ENCODE measurements around the gene ZMYND8.
A peak's percentile ranks its signal among the peaks of the same experiment; 100 is the strongest.
"Not testable (repeated sequence)": the region's sequence is repeated elsewhere in the genome, so short reads cannot be mapped to it uniquely, and the experiment has no call there.

Gene ZMYND8

DNA sequence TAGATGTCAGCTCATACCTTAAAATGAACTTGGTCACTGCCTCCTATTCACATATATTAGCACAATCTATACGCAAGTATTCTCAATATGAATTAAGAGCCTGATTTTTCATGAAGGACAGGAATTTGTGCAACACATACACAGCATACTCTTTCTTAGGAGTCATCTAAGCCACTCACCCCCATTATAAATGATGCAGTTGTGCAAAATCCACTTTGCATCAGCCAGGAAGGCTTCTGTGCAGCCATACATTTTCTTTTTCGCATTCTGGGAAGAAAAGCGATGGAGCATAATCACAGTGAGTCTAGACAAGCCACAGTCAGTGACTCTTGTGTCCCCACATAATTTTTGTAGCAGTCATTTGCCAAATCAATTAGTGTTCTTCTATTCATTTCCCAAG is 66.5 kb downstream of the ZMYND8 start:
- DNase-seq (ENCODE audit: low read depth in 1 of 2, low spot score in 1 of 2) = no peak

DNA sequence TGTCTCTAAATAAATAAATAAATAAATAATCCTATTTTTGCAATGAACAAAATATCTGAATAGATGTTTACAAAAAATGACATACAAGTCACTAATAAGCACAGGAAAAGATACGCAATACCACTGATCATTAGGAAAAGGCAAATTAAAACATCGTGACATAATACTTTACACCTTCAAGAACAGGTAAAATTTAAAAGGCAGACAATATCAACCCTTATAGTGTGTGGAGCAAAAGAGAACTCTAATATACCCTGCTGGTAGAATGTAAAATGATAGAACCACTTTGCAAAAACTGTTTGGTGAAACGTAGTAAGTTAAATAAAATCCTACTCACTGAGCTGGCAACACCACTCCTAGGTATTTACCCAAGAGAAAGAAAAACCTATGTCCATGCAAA is 67.4 kb downstream of the ZMYND8 start:
- no peak for DNase-seq (ENCODE audit: low read depth in 1 of 2, low spot score in 1 of 2)

DNA sequence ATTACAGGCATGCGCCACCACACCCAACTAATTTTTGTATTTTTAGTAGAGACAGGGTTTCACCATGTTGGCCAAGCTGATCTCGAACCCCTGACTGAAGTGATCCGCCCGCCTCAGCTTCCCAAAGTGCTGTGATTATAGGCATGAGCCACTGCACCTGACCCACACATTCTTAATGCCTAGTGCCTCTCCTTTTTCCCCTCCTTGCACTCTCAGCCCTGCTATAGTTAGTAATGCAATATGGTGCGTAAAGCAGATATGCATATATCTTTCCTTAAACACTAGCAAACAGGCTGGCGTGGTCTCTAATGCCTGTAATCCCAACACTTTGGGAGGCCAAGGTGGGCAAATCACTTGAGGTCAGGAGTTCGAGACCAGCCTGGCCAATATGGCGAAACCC is 68.0 kb downstream of the ZMYND8 start:
- DNase-seq (ENCODE audit: low read depth in 1 of 2, low spot score in 1 of 2) = not testable (repeated sequence)

DNA sequence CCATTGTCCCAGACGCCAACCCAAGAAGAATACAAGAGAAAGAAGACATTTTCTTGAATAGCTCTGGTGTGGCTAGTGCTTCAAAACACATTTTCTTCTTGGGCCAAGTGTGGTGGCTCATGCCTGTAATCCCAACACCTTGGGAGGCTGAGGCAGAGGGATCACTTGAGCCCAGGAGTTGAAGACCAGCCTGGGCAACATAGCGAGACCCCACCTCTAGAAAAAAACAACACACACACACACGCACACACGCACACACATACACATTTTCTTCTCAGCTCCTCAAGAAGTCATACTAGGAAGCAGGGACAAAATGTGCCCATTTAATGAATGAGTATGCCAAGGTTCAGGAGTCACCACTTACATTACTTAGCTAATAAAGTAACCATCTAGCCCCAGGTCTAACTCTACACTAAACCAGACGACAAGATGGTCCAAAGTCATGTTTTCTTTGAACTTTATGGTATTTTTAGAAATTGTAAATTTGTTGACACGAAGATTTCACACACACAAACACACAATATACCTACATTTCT is 68.8 kb downstream of the ZMYND8 start:
- no peak for DNase-seq (ENCODE audit: low read depth in 1 of 2, low spot score in 1 of 2)

DNA sequence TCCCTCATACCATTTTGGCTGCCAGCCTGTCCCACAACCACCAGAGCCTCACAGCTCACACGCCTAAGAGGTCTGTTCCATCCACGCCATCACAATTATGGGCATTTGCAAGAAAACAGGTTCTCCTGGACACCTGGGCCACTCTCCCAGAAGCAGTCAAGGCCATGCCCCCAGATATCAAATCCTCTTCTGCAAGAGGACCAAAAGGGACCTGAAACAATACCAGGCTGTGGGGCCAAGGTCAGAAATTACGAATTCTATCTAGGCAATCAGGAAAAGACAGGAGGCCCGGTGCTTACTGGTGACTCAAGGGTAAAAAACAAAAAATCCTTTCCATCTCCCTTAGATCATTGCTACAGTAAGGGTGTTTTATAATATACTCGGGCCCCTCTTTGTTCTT is 69.8 kb downstream of the ZMYND8 start:
- no peak for DNase-seq (ENCODE audit: low read depth in 1 of 2, low spot score in 1 of 2)

DNA sequence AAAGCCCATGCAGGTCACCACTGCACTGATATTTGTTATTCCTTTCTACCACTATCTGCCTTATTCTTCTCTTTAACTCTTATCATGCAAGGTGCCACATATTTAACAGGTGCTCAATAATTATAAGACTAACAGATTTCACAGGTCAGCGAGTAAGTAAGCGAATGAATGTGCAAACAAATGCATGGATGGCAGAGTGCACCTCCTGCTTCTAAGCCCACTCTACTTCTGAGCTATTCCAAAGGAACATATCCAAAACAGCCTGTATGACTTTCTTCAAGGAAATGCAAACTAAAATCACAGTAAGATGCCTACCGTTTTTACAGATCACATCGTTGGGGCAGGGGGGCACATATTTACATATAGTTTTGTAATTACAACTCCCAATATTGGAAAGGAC is 71.3 kb downstream of the ZMYND8 start:
- DNase-seq (ENCODE audit: low read depth in 1 of 2, low spot score in 1 of 2) = no peak

DNA sequence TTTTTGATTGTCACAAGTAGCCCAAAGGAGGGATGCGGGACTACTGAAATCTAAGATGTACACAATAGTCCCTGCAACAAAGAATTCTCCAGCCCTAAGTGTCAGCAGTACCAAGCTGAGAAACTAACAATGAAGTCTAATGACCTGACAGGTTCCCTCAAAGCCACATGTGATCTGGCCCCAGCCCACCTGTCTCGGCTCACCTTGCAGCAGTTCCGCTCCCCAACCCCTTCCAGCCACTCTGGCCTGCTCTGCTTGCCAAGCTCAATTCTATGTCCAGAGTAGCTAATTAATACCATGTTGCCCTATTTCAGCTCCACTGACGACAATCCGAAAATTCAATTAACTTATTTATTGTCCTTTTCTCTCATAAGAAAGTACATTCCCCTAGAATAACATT is 72.1 kb downstream of the ZMYND8 start:
- DNase-seq (ENCODE audit: low read depth in 1 of 2, low spot score in 1 of 2) = no peak

DNA sequence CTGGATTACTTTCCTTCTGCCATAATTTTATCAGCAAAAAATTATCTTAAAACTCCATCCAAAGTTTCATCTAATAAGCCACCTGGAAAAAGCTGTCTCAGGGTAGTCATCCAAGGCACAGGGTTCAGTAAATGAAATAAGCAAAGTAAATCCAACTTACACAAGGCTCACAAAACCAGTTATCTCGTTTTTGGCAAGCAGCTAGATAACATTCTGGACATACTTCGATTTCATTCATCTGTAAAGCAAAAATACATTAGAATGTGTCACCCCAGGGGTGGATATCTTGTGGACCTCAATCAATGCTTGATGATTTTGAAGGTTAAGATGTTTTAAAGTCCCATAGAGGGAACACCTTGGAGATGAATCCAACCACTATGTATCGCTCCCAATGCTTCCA is 73.1 kb downstream of the ZMYND8 start:
- no peak for DNase-seq (ENCODE audit: low read depth in 1 of 2, low spot score in 1 of 2)

DNA sequence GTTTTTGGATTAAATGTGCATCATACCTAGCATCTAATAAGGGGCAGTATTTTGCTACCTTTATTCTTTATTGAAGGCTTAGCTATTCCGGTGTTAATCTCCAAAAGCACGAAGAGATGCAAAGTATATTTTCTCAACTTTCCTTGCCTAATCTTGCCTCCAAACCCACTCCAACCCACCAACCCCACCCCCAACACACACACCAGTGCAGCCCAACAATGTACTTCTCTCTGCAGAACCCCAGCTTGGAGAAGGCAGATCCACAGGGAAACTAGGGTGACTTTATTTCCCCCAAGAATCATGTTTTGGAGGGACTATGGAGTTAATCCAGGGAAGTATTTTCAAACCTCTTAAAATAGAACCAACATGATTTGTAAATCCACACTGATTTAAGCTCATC is 73.6 kb downstream of the ZMYND8 start:
- DNase-seq (ENCODE audit: low read depth in 1 of 2, low spot score in 1 of 2) = no peak

DNA sequence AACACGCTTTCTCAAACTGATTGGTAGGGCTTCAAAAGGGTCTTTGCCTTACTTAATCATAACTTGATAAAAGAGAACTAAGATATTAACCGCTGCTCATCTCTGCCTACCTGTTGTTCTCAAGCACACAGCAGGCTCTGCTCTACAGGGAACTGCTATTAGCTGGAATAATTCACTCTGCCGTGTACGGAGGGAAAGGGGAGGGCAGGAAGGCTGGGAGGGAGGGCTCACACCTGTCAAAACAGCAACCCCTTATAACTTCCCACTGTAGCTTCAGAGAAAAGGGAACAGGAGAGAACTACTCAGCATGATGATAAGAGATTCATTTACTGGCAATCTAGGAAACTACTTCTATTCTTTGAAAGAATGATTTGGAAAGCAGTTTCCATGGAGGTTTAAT is 75.1 kb downstream of the ZMYND8 start:
- no peak for DNase-seq (ENCODE audit: low read depth in 1 of 2, low spot score in 1 of 2)

DNA sequence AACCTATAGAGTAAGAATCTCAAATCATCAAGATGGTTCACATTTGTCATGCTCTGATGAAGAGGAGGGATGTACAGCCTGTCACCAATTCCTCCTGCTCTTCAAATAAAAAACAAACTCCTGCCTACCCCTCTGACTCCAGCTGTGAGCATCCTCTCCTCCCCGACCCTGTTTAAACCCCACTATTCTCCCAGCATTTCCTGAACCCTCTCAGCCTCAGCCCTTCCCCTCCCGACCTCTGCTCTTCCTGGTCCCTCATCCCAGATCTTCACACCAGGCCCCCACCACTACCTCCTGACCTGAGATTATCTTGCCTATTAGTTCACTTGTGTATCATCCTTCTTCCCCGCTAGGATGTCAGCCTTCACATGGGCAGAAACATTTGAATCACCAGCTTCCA is 75.8 kb downstream of the ZMYND8 start:
- DNase-seq (ENCODE audit: low read depth in 1 of 2, low spot score in 1 of 2) = no peak

DNA sequence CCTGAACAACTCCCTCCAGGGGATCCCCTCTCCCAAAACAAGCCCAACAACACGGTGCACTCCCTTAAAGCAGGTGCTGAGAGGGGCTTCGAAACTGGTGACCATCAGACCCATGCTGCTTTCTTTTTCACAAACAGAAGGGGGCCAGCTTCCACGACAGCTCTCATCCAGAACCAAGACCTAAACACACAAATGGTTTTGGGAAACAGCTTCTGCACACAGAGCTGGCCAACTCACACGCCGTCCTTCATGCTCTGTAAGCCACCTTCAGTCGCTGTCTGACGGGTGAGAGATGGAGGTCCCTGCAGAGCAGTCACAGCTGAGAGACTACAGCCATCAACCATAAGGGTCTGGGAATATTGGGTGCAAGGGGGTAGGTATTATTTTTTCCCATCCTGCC is 76.3 kb downstream of the ZMYND8 start:
- DNase-seq (ENCODE audit: low read depth in 1 of 2, low spot score in 1 of 2) = no peak

DNA sequence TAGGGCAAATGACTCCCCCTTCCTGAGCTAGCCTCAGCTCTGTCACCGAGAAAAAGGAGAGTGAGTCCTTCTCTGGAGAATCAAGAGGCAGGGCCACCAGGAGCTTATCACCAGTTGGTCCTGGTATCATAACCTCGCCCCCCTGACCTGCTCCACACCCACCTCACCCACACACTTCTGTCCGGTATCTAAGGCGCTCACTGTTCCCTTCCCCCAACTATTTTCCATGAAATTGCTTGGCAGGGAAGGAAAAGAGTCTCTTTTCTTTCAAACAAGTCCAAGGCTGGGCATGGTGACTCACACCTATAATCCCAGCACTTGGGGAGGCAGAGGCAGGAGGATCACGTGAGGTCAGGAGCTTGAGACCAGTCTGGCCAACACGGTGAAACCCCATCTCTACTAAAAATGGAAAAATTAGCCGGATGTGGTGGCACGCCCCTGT is 77.6 kb downstream of the ZMYND8 start:
- no peak for DNase-seq (ENCODE audit: low read depth in 1 of 2, low spot score in 1 of 2)

DNA sequence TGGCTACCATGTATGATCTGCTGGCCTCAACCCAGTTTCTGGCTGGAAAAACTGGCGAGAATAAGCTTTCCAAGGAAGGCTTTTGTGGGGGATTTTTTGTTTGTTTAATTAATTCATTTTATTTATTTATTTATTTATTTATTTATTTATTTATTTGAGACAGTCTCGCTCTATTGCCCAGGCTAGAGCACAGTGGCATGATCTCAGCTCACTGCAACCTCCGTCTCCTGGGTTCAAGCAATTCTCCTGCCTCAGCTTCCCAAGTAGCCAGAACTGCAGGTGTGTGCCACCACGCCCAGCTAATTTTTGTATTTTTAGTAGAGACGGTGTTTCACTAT is 79.0 kb downstream of the ZMYND8 start:
- DNase-seq (ENCODE audit: low read depth in 1 of 2, low spot score in 1 of 2) = not testable (repeated sequence)

DNA sequence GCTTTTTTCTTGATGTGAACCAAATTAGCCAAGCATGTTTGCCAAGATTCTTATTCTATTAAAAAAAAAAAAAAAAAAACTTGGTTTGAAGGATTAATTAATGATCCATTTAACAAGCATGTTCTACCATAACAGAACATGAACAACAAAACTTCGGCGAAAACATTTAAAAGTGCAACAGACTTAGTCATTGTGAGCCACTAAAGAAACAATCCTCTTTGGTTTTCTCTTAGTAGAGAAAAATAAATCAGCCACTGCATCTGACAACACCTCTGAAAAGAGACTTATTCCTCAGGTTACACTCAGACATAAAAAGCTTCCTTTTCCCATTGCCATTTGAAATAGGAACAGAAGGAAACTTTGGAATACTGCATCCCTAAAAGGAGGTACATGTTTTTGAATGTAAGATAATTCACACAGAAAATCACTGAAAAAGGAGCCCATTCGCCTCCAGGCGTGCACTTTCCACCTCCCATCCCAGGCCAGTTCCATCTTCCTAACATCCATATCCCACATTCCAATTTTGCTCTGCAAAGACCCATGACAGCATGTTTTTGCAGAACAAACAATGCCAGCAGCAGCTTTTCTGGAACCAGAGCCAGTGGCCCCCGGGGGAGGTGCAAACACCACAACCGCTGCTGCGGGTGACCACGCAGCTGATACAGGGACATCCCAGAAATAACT is 79.5 kb downstream of the ZMYND8 start:
- DNase-seq (ENCODE audit: low read depth in 1 of 2, low spot score in 1 of 2) = no peak

DNA sequence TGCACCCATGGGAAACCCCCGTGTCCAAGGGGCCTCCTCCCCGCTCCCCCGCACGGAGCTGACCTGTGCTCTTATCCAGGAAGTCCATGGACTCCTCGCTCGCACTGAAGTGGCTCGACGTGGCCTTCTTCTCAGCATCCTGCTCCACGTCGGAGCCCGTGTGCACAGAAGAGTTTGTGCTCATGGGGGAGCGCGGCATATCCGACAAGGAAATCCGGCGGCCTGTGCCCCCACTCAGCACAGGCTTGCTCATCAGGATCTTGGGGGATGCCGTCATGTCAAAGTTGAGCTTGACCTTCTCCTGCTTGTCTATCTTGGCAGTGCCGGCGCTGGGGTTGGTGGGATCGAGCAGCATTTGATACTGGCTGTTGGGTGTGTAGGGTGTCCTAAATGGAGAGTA is 80.2 kb downstream of the ZMYND8 start:
- DNase-seq (ENCODE audit: low read depth in 1 of 2, low spot score in 1 of 2) = no peak

DNA sequence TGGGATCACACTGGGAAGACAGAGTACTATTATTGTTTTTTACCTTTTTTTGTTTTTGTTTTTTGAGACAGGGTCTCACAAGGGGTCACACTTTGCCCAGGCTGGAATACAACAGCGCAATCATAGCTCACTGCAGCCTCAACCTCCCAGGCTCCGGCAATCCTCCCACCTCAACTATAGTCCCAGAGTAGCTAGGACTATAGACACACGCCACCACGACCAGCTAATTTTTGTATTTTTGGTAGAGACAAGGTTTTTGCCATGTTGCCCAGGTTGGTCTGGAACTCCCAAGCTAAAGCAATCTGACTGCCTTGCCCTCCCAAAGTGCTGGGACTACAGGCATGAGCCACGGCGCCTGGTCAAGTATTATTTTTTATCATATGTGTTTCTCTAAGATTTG is 81.0 kb downstream of the ZMYND8 start:
- DNase-seq (ENCODE audit: low read depth in 1 of 2, low spot score in 1 of 2) = no peak

DNA sequence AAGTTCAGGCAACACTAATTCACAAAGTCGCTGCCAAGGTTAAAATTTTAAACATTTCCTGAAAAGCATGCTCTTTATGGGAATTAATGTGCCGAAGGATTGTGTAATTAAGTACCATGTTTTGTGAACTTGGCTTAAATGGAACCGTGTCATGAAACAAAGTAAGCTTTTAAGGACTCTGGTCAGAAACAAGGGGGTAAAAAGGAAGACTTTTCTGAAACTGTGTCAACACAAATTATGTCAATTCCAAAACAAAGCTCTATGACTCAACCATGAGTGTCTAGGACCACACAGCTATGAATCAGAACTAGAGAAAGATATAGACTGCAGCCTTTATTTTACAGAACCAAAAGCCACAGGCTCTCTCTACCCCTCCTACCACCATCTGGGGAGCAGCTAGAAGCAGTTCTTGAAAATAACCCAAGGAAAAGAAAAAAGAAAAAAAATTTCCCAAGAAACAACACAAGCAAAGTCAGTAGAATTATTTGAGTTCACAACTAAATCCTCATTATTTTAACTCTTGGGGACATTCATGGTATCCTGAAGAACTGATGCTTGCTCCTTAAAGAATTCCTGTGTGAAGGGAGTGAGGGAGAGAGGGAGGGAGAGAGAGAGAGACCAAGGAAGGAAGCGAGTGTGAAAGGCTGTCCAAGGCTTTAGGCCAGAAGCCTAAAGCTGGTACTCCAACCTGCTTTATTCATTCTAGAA is 81.9 kb downstream of the ZMYND8 start:
- no peak for DNase-seq (ENCODE audit: low read depth in 1 of 2, low spot score in 1 of 2)

DNA sequence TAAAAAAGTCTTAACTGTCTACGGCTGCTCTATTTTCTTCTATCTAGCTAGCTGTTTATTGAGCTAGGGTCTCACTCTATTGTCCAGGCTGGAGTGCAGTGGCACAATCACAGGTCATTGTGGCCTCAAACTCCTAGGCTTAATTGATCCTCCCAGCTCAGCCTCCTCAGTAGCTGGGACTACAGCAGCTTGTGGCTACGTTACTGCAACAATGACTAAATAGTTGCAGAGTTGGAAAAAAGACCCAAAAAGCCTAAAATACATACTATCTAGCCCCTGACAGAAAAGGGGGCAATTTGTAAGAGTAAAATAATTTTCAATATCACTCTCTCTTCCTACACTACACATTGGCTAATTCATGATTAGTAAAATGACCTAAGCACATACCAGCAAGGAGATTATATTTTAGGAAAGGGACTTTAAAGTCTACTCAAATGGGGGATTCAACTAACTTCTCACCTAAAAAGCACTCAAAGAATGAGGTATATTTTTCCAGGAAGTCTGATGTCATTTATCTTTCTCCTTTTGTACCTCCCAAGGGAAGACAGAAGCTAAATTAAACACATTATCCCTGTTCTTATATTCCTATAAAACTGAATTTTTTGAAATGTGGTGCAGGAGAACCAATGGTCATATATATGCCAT is 82.8 kb downstream of the ZMYND8 start:
- no peak for DNase-seq (ENCODE audit: low read depth in 1 of 2, low spot score in 1 of 2)

DNA sequence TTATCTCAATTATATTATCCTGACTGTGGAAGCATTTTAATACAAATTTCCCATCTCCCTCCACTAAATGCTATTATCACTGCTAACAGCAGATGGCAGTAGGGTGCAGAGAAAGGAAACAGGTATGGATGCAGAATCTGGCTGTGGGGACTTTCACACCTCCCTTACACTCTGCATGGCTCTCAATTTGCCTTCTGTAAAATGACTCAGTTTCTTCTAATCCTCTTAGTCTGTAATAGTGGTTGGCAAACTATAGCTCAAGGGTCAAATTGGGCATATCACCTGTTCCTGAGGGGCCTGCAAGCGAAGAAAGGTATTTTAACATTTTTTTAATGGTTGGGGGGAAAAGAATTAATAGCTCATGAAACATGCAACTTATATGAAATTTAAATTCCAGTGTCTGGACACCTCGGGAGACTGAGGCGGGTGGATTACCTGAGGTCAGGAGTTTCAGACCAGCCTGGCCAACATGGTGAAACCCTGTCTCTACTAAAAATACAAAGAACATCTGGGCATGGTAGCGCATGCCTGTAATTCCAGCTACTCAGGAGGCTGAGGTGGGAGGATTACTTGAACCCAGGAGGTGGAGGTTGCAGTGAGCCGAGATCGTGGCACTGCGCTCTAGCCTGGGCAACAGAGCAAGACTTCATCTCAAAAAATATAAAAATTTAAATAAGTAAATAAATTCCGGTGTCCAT is 83.5 kb downstream of the ZMYND8 start:
- DNase-seq (ENCODE audit: low read depth in 1 of 2, low spot score in 1 of 2) = peak in 1 of 2 donors; percentile 4

DNA sequence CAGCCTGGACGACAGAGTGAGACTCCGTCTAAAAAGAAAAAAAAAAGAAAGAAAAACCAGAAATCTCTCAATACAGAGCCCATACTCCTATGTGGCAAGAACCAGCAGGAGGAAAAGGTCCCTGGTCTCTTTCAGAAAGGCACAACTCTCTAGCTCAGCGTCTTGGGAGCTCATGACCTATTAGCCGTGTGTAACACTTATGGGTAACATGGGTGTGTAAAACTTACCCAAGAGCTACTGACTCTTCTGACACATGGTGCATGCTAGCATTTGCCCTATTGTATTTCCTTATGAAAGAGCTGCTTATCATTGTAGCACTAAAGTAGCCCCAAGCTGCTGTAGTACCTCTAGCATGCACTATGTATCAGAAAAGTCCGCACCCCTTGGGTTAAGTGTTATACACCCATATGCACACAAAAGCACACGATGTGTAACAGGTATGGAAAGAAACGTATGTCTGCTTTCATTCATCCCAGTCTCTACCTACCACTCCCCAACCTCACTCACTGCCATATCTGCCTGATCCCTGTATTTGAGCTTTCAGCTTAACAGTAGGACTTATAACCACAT is 85.4 kb downstream of the ZMYND8 start:
- no peak for DNase-seq (ENCODE audit: low read depth in 1 of 2, low spot score in 1 of 2)

All from stimulated activated CD4-positive, alpha-beta T cell treated with anti-CD3 and anti-CD28 coated beads, Interleukin-15, amount 100 ng/mL, for 1 hour (primary cell).